SK-N-SH treated with all-trans-retinoic acid at 6 μM for 48 hours (cell line): ENCODE results near the gene FXYD6.

Experiments
- ATAC-seq: fragments of 200-7000 bp; cut with Tn5 transposase; 3 replicates; pipeline ENCODE4 v1.9.1; 2020; ENCODE audit warnings: mild to moderate bottlenecking, moderate library complexity
- ARNTL ChIP-seq: fragments of 450-650 bp; formaldehyde crosslinking; IDR thresholded peaks from 2 replicates; pipeline ENCODE4 v1.5.0; 2020; ENCODE audit warnings: low read depth, mild to moderate bottlenecking, moderate library complexity, borderline replicate concordance
- BACH2 ChIP-seq: fragments of 250-450 bp; sonication (Bioruptor Pico); IDR thresholded peaks from 2 replicates; pipeline ENCODE4 v1.9.0; 2021; ENCODE audit warnings: mild to moderate bottlenecking, borderline replicate concordance
- CSDC2 ChIP-seq: fragments of 250-450 bp; sonication (Bioruptor Pico); IDR thresholded peaks from 2 replicates; pipeline ENCODE4 v1.5.0; 2020; ENCODE audit warnings: mild to moderate bottlenecking, moderate library complexity
- CSRNP3 ChIP-seq: fragments of 250-450 bp; sonication (Bioruptor Pico); IDR thresholded peaks from 2 replicates; pipeline ENCODE4 v1.5.1; 2021; ENCODE audit warnings: mild to moderate bottlenecking, moderate library complexity
- ESRRG ChIP-seq: fragments of 250-450 bp; sonication (Bioruptor Pico); IDR thresholded peaks from 2 replicates; pipeline ENCODE4 v1.6.1; 2021; ENCODE audit warnings: mild to moderate bottlenecking
- ISL1 ChIP-seq: fragments of 250-450 bp; sonication (Bioruptor Pico); IDR thresholded peaks from 2 replicates; pipeline ENCODE4 v2.1.2; 2022; ENCODE audit warnings: mild to moderate bottlenecking, moderate library complexity
- OSR1 ChIP-seq: fragments of 250-450 bp; sonication (Bioruptor Pico); IDR thresholded peaks from 2 replicates; pipeline ENCODE4 v1.8.0; 2022; ENCODE audit warnings: moderate library complexity, mild to moderate bottlenecking, inconsistent platforms
- RARB ChIP-seq: fragments of 250-450 bp; sonication (Bioruptor Pico); IDR thresholded peaks from 2 replicates; pipeline ENCODE4 v1.8.0; 2021; ENCODE audit warnings: mild to moderate bottlenecking, moderate library complexity
- SNAI2 ChIP-seq: fragments of 250-450 bp; sonication (Bioruptor Pico); IDR thresholded peaks from 2 replicates; pipeline ENCODE4 v1.5.0; 2020; ENCODE audit warnings: mild to moderate bottlenecking, moderate library complexity
- TCF4 ChIP-seq: fragments of 250-450 bp; sonication (Bioruptor Pico); IDR thresholded peaks from 2 replicates; pipeline ENCODE4 v1.8.0; 2021; ENCODE audit warnings: mild to moderate bottlenecking, moderate library complexity, borderline replicate concordance
- TOX ChIP-seq: fragments of 250-450 bp; sonication (Bioruptor Pico); IDR thresholded peaks from 2 replicates; pipeline ENCODE4 v1.8.0; 2021; ENCODE audit warnings: mild to moderate bottlenecking, moderate library complexity, borderline replicate concordance
- TSHZ2 ChIP-seq: fragments of 250-450 bp; sonication (Bioruptor Pico); IDR thresholded peaks from 2 replicates; pipeline ENCODE4 v1.5.0; 2020; ENCODE audit warnings: mild to moderate bottlenecking, moderate library complexity
- ZC3H10 ChIP-seq: fragments of 250-450 bp; sonication (Bioruptor Pico); IDR thresholded peaks from 2 replicates; pipeline ENCODE4 v1.5.1; 2021; ENCODE audit warnings: mild to moderate bottlenecking, moderate library complexity
- ZFP3 ChIP-seq: fragments of 250-450 bp; sonication (Bioruptor Pico); IDR thresholded peaks from 2 replicates; pipeline ENCODE4 v1.5.0; 2020; ENCODE audit warnings: mild to moderate bottlenecking, moderate library complexity
- ZFP30 ChIP-seq: fragments of 450-650 bp; formaldehyde crosslinking; IDR thresholded peaks from 2 replicates; pipeline ENCODE4 v1.5.0; 2022; ENCODE audit warnings: mild to moderate bottlenecking, moderate library complexity
- ZNF565 ChIP-seq: fragments of 450-650 bp; formaldehyde crosslinking; conservative IDR thresholded peaks from 2 replicates; pipeline ENCODE4 v1.5.0; 2020; ENCODE audit warnings: low read depth, mild to moderate bottlenecking, moderate library complexity
- ZNF8 ChIP-seq: fragments of 450-650 bp; formaldehyde crosslinking; IDR thresholded peaks from 2 replicates; pipeline ENCODE4 v1.5.0; 2020; ENCODE audit warnings: mild to moderate bottlenecking, moderate library complexity
- TF ChIP-seq, protein P1 (sequence below): fragments of 250-450 bp; sonication (Bioruptor Pico); IDR thresholded peaks from 2 replicates; pipeline ENCODE4 v1.5.1; 2020; ENCODE audit warnings: low read depth, mild to moderate bottlenecking, moderate library complexity
- TF ChIP-seq, protein P2 (sequence below): fragments of 250-450 bp; sonication (Bioruptor Pico); IDR thresholded peaks from 2 replicates; pipeline ENCODE4 v1.8.0; 2020; ENCODE audit warnings: mild to moderate bottlenecking, moderate library complexity, borderline replicate concordance

The FXYD6 gene

DNA sequence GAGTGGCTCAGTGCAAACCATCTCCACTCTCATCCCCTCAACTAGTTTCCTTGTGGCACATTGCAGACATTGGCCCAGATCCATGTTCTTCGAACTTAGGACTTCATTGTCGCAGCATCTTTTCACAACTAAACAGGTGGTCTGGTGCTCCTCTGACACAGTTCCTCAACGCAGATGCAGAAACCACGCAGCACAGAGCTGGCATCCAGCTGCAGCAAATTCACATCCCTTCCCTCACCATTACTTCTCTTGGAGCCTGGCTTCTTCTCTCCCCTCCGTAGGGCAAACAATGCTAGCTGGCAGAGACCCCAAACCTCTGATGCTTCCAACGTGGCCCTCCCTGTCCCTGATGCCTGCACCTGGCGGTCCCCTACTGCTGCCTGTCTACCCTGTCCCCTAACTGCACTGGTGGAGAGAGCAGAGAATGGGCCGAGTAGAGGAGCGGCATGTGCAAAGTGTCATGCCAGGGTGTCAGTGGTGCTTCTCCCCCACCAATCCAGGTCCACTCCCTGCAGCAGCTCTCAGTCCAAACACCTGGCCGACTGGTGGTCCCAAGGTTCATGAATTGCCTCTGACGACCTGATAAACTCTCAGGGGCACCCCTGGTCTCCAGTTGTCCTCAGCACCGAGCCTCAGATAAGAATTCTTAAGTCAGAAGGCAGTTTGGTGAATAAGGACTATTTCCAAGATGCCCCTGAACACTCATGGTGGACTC, 34.6 kb upstream of the FXYD6 start (continued):
- TF ChIP-seq, protein P1, sequence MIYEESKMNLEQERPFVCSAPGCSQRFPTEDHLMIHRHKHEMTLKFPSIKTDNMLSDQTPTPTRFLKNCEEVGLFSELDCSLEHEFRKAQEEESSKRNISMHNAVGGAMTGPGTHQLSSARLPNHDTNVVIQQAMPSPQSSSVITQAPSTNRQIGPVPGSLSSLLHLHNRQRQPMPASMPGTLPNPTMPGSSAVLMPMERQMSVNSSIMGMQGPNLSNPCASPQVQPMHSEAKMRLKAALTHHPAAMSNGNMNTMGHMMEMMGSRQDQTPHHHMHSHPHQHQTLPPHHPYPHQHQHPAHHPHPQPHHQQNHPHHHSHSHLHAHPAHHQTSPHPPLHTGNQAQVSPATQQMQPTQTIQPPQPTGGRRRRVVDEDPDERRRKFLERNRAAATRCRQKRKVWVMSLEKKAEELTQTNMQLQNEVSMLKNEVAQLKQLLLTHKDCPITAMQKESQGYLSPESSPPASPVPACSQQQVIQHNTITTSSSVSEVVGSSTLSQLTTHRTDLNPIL (CRISPR knock-in tag): no peak
- TF ChIP-seq ESRRG (CRISPR knock-in tag): no peak
- TF ChIP-seq TCF4 (CRISPR knock-in tag): no peak
- TF ChIP-seq ISL1 (CRISPR knock-in tag): no peak
- TF ChIP-seq ZNF565 (CRISPR knock-in tag): no peak
- no peak for TF ChIP-seq OSR1 (CRISPR knock-in tag)
- TF ChIP-seq ZC3H10 (CRISPR knock-in tag): no peak
- TF ChIP-seq RARB (CRISPR knock-in tag): no peak
- TF ChIP-seq ZNF8 (CRISPR knock-in tag): no peak
- no peak for TF ChIP-seq ARNTL
- TF ChIP-seq BACH2 (CRISPR knock-in tag): no peak
- TF ChIP-seq CSDC2 (CRISPR knock-in tag): no peak
- no peak for TF ChIP-seq TOX (CRISPR knock-in tag)
- TF ChIP-seq, protein P2, sequence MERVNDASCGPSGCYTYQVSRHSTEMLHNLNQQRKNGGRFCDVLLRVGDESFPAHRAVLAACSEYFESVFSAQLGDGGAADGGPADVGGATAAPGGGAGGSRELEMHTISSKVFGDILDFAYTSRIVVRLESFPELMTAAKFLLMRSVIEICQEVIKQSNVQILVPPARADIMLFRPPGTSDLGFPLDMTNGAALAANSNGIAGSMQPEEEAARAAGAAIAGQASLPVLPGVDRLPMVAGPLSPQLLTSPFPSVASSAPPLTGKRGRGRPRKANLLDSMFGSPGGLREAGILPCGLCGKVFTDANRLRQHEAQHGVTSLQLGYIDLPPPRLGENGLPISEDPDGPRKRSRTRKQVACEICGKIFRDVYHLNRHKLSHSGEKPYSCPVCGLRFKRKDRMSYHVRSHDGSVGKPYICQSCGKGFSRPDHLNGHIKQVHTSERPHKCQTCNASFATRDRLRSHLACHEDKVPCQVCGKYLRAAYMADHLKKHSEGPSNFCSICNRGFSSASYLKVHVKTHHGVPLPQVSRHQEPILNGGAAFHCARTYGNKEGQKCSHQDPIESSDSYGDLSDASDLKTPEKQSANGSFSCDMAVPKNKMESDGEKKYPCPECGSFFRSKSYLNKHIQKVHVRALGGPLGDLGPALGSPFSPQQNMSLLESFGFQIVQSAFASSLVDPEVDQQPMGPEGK: no peak

- ATAC-seq: no peak
- TF ChIP-seq BACH2 (CRISPR knock-in tag) (no peak), ZFP3 (CRISPR knock-in tag) (no peak), TOX (CRISPR knock-in tag) (no peak), SNAI2 (CRISPR knock-in tag) (no peak)
Observed at GRCh38 chr11:117910525-117910924, 34.1 kb upstream of the FXYD6 start.

DNA sequence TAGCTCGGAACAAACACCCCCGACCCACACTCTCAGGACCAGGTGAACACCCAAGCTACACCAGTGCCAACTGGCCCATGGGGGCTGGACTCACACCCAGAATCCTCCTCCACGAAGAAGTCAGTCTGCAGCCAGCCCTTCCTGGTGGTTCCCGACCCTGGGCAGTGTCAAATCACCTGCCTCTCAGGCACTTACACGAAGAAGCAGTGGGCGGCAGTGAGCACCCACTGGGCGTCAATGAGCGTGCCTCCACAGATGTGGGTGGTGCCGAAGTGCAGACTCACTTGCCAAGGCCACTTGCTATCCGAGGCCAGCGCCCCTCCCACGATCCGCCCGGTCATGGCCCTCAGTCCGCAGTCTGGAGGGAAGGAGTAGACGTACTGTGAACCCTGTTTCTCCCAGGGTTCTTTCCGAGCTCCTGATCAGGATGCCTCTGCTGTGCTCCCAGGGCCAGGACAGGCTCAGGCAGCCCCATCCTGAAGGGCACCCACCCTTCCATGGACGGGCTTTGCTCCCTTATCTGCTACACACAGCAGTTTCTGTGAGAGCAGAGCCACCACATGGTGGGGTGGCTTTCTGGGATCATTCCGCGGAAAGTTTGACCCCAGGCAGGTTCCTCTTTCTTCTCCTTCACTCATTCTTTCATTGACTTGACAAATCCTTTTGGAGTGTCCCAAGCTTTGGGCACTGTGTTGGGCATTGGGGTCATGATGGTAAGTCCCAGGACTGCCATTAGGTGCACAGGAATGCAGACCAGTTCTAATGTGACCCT, 33.3 kb upstream of the FXYD6 start:
- no peak for ATAC-seq
- TF ChIP-seq CSDC2 (CRISPR knock-in tag) (no peak), ESRRG (CRISPR knock-in tag) (no peak), TSHZ2 (CRISPR knock-in tag) (no peak), SNAI2 (CRISPR knock-in tag) (no peak), CSRNP3 (CRISPR knock-in tag) (no peak), ZFP30 (CRISPR knock-in tag) (no peak)
- TF ChIP-seq, protein P1 (CRISPR knock-in tag): no peak
